ENCODE results near the gene LRRC26. TPM values are rescaled to one million over a fixed set of nuclear protein-coding genes. Genes with fewer than 3 reads are reported as not detected.

LRRC26 gene
- total RNA-seq, 1 donor: not detected

- H3K27me3 ChIP-seq (ENCODE audit: insufficient read depth, low read length): no peaks in the 10 kb centered on the region
- TF ChIP-seq CTCF (IDR thresholded peaks at IDR 0.05; ENCODE audit: extremely low read depth, low read depth, low read length): no peak
- H3K36me3 ChIP-seq (ENCODE audit: insufficient read depth, low read length): no peaks in the 10 kb centered on the region
- H3K79me2 ChIP-seq (ENCODE audit: insufficient read depth, low read length): peaks cover 78% of the 10 kb centered on the region
- no peak for DNase-seq (ENCODE audit: insufficient read length, low spot score, missing footprints)
- peaks cover 26% of the 10 kb centered on the region for H4K20me1 ChIP-seq (ENCODE audit: insufficient read depth, low read length)
- no peak overlapping the region for H3K27ac ChIP-seq (ENCODE audit: low read depth, low read length)
- peaks cover 23% of the 10 kb centered on the region for H3K4me1 ChIP-seq (ENCODE audit: insufficient read depth, low read length)
- no peaks in the 10 kb centered on the region for H3K9me3 ChIP-seq (ENCODE audit: low read depth, low read length)
- H3K4me2 ChIP-seq (ENCODE audit: insufficient read depth, low read length): peak overlapping the region; percentile 76
- H3K4me3 ChIP-seq (ENCODE audit: insufficient read depth, low read length): peak overlapping the region; percentile 70
- no peak overlapping the region for H2AFZ ChIP-seq (ENCODE audit: low read length)
Observed at GRCh38 chr9:137198902-137199283, 29.0 kb upstream of the LRRC26 start.

- no peak overlapping the region for H2AFZ ChIP-seq (ENCODE audit: low read length)
- H3K27me3 ChIP-seq (ENCODE audit: insufficient read depth, low read length): no peaks in the 10 kb centered on the region
- peaks cover 78% of the 10 kb centered on the region for H3K79me2 ChIP-seq (ENCODE audit: insufficient read depth, low read length)
- H3K4me3 ChIP-seq (ENCODE audit: insufficient read depth, low read length): peak overlapping the region; percentile 70
- no peak overlapping the region for H3K27ac ChIP-seq (ENCODE audit: low read depth, low read length)
- peaks cover 31% of the 10 kb centered on the region for H4K20me1 ChIP-seq (ENCODE audit: insufficient read depth, low read length)
- no peak for TF ChIP-seq CTCF (IDR thresholded peaks at IDR 0.05; ENCODE audit: extremely low read depth, low read depth, low read length)
- no peak for DNase-seq (ENCODE audit: insufficient read length, low spot score, missing footprints)
- H3K4me1 ChIP-seq (ENCODE audit: insufficient read depth, low read length): peaks cover 22% of the 10 kb centered on the region
- no peaks in the 10 kb centered on the region for H3K36me3 ChIP-seq (ENCODE audit: insufficient read depth, low read length)
- H3K4me2 ChIP-seq (ENCODE audit: insufficient read depth, low read length): peak overlapping the region; percentile 76
- no peaks in the 10 kb centered on the region for H3K9me3 ChIP-seq (ENCODE audit: low read depth, low read length)
Observed at GRCh38 chr9:137198051-137198901, 28.4 kb upstream of the LRRC26 start.

GRCh38 chr9:137195525-137196220 lies 25.8 kb upstream of the LRRC26 start:
- Histone ChIP-seq H3K27me3 (ENCODE audit: insufficient read depth, low read length) (no peaks in the 10 kb centered on the region), H3K36me3 (ENCODE audit: insufficient read depth, low read length) (peaks cover 9% of the 10 kb centered on the region), H3K4me1 (ENCODE audit: insufficient read depth, low read length) (peaks cover 14% of the 10 kb centered on the region), H3K27ac (ENCODE audit: low read depth, low read length) (no peak overlapping the region), H2AFZ (ENCODE audit: low read length) (no peak overlapping the region), H3K4me2 (ENCODE audit: insufficient read depth, low read length) (no peak overlapping the region), H4K20me1 (ENCODE audit: insufficient read depth, low read length) (peaks cover 34% of the 10 kb centered on the region), H3K9me3 (ENCODE audit: low read depth, low read length) (no peaks in the 10 kb centered on the region), H3K4me3 (ENCODE audit: insufficient read depth, low read length) (no peak overlapping the region), H3K79me2 (ENCODE audit: insufficient read depth, low read length) (peaks cover 78% of the 10 kb centered on the region)
- no peak for DNase-seq (ENCODE audit: insufficient read length, low spot score, missing footprints)
- no peak for TF ChIP-seq CTCF (IDR thresholded peaks at IDR 0.05; ENCODE audit: extremely low read depth, low read depth, low read length)

GRCh38 chr9:137194909-137195308 lies 25.1 kb upstream of the LRRC26 start:
- Histone ChIP-seq H3K9me3 (ENCODE audit: low read depth, low read length) (no peaks in the 10 kb centered on the region), H3K4me2 (ENCODE audit: insufficient read depth, low read length) (no peak overlapping the region), H3K4me1 (ENCODE audit: insufficient read depth, low read length) (peaks cover 16% of the 10 kb centered on the region), H3K79me2 (ENCODE audit: insufficient read depth, low read length) (peaks cover 85% of the 10 kb centered on the region), H4K20me1 (ENCODE audit: insufficient read depth, low read length) (peaks cover 37% of the 10 kb centered on the region), H2AFZ (ENCODE audit: low read length) (no peak overlapping the region), H3K36me3 (ENCODE audit: insufficient read depth, low read length) (peaks cover 13% of the 10 kb centered on the region), H3K4me3 (ENCODE audit: insufficient read depth, low read length) (no peak overlapping the region), H3K27ac (ENCODE audit: low read depth, low read length) (no peak overlapping the region), H3K27me3 (ENCODE audit: insufficient read depth, low read length) (no peaks in the 10 kb centered on the region)
- no peak for DNase-seq (ENCODE audit: insufficient read length, low spot score, missing footprints)
- TF ChIP-seq CTCF (IDR thresholded peaks at IDR 0.05; ENCODE audit: extremely low read depth, low read depth, low read length): no peak
